ENCODE data around the gene UBR4.

UBR4 gene

DNA sequence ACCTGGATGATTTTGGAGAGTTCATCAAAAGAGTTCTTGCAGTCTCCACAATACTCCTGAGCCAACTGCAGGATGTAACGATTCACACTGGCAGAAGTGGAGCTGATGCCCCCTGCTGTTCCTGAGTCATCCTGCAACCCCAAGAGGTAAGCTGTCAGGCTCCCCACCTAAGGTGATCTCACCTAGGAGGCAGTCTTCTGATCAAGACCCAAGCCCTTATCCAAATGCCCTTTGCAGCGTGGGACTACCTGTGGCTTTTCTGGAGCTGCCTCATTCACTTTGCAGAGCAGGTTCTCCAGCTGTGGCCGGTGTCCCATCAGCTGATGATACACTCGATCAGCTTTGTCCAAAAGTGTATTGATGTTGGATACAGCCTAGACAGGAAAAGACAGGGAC lies 96.4 kb downstream of the UBR4 start:
- Mint-ChIP-seq H3K36me3 (ENCODE audit: low read depth) (peaks cover 67% of the 10 kb centered on the region), H3K27ac (no peak overlapping the region)

DNA sequence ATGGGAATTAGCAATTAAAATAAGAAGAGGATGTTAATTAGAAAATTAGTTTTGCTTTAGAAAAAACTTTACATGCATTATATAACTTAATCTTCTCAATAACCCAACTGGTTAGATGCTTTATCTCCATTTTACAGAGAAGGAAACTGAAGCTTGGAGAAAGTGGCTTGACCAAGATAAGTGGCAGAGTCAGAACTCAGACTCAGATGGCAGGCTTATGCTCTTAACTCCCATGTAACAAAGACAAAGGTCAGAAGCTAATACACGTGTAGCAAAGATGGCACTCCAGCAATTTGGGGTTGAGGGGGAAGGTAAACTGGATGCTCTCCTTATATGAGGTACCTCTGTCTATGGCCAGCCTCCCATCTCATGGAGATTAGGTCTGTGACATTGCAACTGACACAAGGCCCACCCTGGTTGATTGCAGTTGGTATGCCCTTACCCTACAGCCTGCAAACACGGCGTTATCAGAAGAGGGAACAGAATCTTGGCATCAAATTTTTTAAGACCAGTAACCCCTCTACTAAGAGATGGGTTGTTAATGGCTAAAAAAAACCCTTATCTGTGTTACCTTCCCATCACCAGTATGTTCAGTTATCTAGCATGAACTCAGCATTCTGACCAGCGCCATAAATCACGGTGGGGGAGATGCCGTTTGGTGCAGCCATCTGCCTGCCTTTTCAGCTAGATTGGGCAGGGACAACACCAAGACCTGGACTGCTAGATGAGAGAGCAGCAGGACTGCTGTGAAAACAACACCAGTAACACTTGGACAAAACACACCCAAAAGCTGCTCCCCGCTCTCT lies 97.0 kb downstream of the UBR4 start:
- no peak overlapping the region for H3K27ac Mint-ChIP-seq
- TF ChIP-seq CTCF (IDR thresholded peaks at IDR 0.05): no peak
- DNase-seq: no peak
- H3K9me3 Mint-ChIP-seq: no peaks in the 10 kb centered on the region
- H3K27me3 Mint-ChIP-seq (ENCODE audit: low read depth, poor library complexity): no peaks in the 10 kb centered on the region
- no peak overlapping the region for H3K4me3 Mint-ChIP-seq
- no peaks in the 10 kb centered on the region for H3K4me1 Mint-ChIP-seq
- H3K36me3 Mint-ChIP-seq (ENCODE audit: low read depth): peaks cover 69% of the 10 kb centered on the region

More for the DNA sequence above, 96.4 kb downstream of the UBR4 start:
- H3K4me1 Mint-ChIP-seq: no peaks in the 10 kb centered on the region
- no peaks in the 10 kb centered on the region for H3K9me3 Mint-ChIP-seq
- peak; percentile 45 for DNase-seq
- no peaks in the 10 kb centered on the region for H3K27me3 Mint-ChIP-seq (ENCODE audit: low read depth, poor library complexity)
- H3K4me3 Mint-ChIP-seq: no peak overlapping the region
- peak; percentile 56 for TF ChIP-seq CTCF (IDR thresholded peaks at IDR 0.05)

DNA sequence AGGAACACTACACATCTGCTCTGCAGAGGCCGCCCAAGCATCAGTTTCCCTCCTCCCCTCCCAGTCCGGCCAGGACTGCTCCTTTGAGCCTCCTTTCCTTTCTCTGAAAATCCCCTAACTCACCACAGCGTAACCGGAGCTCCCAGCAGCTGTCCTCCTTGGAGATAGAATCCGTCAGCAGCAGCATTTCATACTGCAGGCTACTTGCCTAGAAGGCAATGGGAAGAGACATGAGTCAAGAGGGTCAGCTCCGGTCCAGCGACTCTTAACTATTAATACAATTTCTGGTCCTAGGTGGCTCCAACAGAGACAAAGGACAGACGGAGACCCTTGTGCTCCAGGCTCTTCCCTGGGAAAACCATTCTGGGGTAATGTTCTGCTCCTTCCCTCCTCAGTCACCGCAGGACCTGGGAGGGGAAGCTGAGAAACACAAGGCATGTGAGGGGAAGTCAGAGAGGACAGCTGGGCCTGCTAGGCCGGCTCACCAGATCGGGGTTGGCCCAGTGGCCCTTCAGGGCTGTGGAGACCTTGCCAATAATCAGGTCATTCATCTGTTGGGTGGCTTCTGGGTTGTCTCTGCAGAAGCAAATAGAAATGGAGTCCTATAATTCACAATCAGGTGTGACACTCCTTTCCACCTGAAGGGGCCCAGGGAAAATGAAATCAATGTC lies 99.7 kb downstream of the UBR4 start:
- Mint-ChIP-seq H3K9me3 (no peaks in the 10 kb centered on the region), H3K4me3 (no peak overlapping the region), H3K4me1 (no peaks in the 10 kb centered on the region), H3K27me3 (ENCODE audit: low read depth, poor library complexity) (peaks cover 4% of the 10 kb centered on the region), H3K36me3 (ENCODE audit: low read depth) (peaks cover 85% of the 10 kb centered on the region), H3K27ac (peak overlapping the region; percentile 91)
- TF ChIP-seq CTCF (IDR thresholded peaks at IDR 0.05): no peak
- no peak for DNase-seq

GRCh38 chr1:19109545-19109944 lies 100.5 kb downstream of the UBR4 start:
- Mint-ChIP-seq H3K27ac (no peak overlapping the region), H3K4me3 (no peak overlapping the region), H3K27me3 (ENCODE audit: low read depth, poor library complexity) (peaks cover 4% of the 10 kb centered on the region), H3K36me3 (ENCODE audit: low read depth) (peaks cover 86% of the 10 kb centered on the region), H3K4me1 (no peaks in the 10 kb centered on the region), H3K9me3 (no peaks in the 10 kb centered on the region)
- TF ChIP-seq CTCF (IDR thresholded peaks at IDR 0.05): no peak
- no peak for DNase-seq

- peaks cover 4% of the 10 kb centered on the region for H3K27me3 Mint-ChIP-seq (ENCODE audit: low read depth, poor library complexity)
- no peak for DNase-seq
- H3K9me3 Mint-ChIP-seq: no peaks in the 10 kb centered on the region
Observed at GRCh38 chr1:19101244-19101643, 108.8 kb downstream of the UBR4 start.

More at GRCh38 chr1:19101244-19101643, 108.8 kb downstream of the UBR4 start:
- peaks cover 71% of the 10 kb centered on the region for H3K36me3 Mint-ChIP-seq (ENCODE audit: low read depth)
- no peaks in the 10 kb centered on the region for H3K4me1 Mint-ChIP-seq
- H3K27ac Mint-ChIP-seq: no peak overlapping the region
- TF ChIP-seq CTCF (IDR thresholded peaks at IDR 0.05): no peak
- H3K4me3 Mint-ChIP-seq: no peak overlapping the region

Data from nephron progenitor cell (in vitro differentiated cells).